GM18951 (cell line): Measurements from ENCODE around the gene HDAC4.

Source experiments
- POLR2A ChIP-seq: IDR thresholded peaks from 4 replicates; pipeline ENCODE4 v1.6.1; 2011; ENCODE audit warnings: mild to moderate bottlenecking; ENCODE audit not compliant: insufficient read length, insufficient read depth; ENCODE audit errors: extremely low read depth
- in situ Hi-C: fragments of 300-500 bp; cut with MboI; formaldehyde crosslinking; loops from one replicate; pipeline ENCODE4 v1.12.0; 2022; ENCODE audit warnings: low sequenced_read_pairs, mixed read lengths, inconsistent platforms; ENCODE audit not compliant: unreplicated experiment

HDAC4 gene

GRCh38 chr2:239150125-239151011 lies 250.5 kb downstream of the HDAC4 start:
- no peak for TF ChIP-seq POLR2A
- in situ Hi-C loops = no loop called here

GRCh38 chr2:239149501-239149900 lies 251.3 kb downstream of the HDAC4 start:
- in situ Hi-C loops = no loop called here
- TF ChIP-seq POLR2A = no peak

- no peak for TF ChIP-seq POLR2A
- in situ Hi-C loops = no loop called here
Observed at GRCh38 chr2:239148495-239149200, 252.2 kb downstream of the HDAC4 start.

DNA sequence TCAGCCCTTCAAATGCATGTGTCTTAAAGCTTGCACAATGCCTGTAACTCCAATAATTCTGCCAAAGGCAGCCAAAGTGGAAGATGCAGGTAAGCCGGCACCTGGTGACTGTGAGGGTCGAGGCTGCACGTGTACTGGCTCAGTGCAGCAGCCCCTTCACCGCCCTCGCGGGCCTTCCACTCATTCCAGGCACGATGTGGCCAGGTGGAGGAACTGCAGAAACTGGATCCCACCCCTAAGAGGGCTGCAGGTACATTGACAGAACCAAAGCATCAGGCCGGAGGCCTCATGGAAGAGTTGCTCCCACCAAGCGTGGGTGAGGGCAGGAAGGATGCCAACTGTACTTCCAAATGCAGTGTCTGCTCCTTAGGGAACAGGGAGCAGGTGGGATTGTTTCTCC lies 253.4 kb downstream of the HDAC4 start:
- in situ Hi-C loops = no loop called here
- no peak for TF ChIP-seq POLR2A

DNA sequence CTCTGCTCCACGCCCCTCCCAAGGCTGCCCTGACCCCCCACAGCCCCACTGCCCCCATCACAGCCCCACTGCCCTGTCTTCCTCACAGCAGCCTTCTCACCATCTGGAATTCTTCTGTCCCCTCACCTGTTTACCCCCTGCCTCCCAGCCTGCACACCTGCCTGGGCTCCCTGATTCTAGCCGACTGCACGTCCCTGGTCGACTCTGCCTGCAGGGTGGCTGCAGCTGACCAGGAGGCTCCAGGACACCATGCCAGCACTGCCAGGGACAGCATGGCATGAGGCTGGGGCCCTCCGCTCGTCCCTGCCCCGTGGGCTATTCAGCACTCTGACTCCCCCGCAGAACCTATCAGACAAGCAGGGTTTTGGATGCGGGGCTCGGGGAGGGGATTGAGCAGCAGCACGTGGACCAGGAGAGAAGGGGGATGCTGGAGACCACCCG lies 254.1 kb downstream of the HDAC4 start:
- in situ Hi-C loops = no loop called here
- no peak for TF ChIP-seq POLR2A

DNA sequence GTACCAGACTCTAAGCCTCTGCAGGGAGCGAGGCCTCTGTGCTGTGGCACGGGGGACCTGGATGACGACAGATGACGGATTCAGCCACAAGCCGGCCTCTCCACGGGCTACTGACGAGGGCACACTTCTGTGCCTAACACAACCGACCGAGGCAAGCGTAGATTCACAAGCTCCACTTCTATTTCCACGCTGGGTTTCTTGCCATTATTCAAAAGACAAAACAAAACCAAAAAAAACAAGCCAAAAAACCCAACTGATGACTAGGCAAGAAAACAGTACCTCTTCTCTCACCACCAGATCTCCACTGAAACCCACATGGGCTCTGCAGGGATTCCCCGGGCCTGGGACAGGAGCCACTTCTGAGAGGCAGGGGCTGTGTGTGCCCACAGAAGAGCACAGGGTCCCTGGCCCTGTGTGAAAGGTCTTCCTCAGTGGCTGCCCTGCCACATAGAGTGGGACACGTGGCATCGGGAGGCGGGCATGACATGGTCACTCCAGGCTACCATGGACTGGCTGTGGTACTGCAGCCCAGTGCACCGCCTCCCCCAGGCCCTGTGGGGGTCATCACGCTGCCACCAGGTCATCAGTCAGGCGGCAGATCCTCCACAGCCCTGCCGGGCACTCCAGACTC lies 254.7 kb downstream of the HDAC4 start:
- TF ChIP-seq POLR2A = no peak
- in situ Hi-C loops = no loop called here

GRCh38 chr2:239145601-239146000 lies 255.2 kb downstream of the HDAC4 start:
- no peak for TF ChIP-seq POLR2A
- in situ Hi-C loops = no loop called here

GRCh38 chr2:239145106-239145505 lies 255.7 kb downstream of the HDAC4 start:
- TF ChIP-seq POLR2A = no peak
- in situ Hi-C loops = no loop called here

DNA sequence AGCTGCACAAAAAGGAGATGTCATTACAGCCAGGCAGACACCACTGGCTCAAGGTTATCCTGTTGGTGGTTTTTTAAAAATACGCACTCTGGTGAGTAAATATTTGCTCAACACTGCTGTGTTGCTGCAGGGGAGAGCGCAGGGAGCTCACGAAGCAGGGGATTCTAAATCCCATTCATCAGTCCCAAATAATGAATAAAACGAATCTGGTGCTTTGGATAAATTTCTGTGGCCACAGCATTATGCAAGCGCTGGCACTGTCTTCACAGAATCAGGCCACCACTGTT lies 256.2 kb downstream of the HDAC4 start:
- in situ Hi-C loops = no loop called here
- no peak for TF ChIP-seq POLR2A

- in situ Hi-C loops = no loop called here
- TF ChIP-seq POLR2A = no peak
Observed at GRCh38 chr2:239143858-239144712, 256.7 kb downstream of the HDAC4 start.

GRCh38 chr2:239142806-239143205 lies 258.0 kb downstream of the HDAC4 start:
- in situ Hi-C loops = no loop called here
- TF ChIP-seq POLR2A = no peak

- in situ Hi-C loops = no loop called here
- TF ChIP-seq POLR2A = no peak
Observed at GRCh38 chr2:239142296-239142695, 258.5 kb downstream of the HDAC4 start.
